HepG2 (cell line): ENCODE results near the gene POLR1E. TPM values are rescaled to one million over a fixed set of nuclear protein-coding genes. Genes with fewer than 3 reads are reported as not detected.

Source experiments
- ATAC-seq: fragments of 200-7000 bp; cut with Tn5 transposase; 3 replicates; pipeline ENCODE4 v1.9.1; 2020; ENCODE audit warnings: mild to moderate bottlenecking, moderate library complexity
- BruUV-seq: library from RNA; stranded (reverse); fragments of 400-500 nt; replicated peaks from 2 replicates; lab custom pipeline; 2021; lab: Mats Ljungman, UMichigan
- CTCF ChIA-PET: fragments of 300-600 bp; formaldehyde crosslinking; extraction: SDS; loops from one replicate; lab custom pipeline; 2021; ENCODE audit warnings: low total read pairs, inconsistent platforms, low intra/inter-chr PET ratio; lab: Yijun Ruan, JAX
- POLR2A ChIA-PET: fragments of 350-600 bp; sonication (Branson Sonifier 250); formaldehyde crosslinking; loops from one replicate; lab custom pipeline; 2020; ENCODE audit warnings: antibody characterized with exemption, inconsistent platforms; lab: Yijun Ruan, JAX
- DNase-seq: peaks from one replicate; pipeline ENCODE4 v3.0.0-alpha.2; 2015; ENCODE audit warnings: low spot score
- FAIRE-seq: peaks from 3 replicates; lab custom pipeline; 2011; peaks lifted over from hg19 to GRCh38; lab: Jason Lieb, UNC
- H2AFZ ChIP-seq: one replicate; pipeline ENCODE4 v1.6.1; 2011; ENCODE audit warnings: low read length, inconsistent platforms
- H3K27ac ChIP-seq: fragments of 300-600 bp; 3 replicates; pipeline ENCODE4 v1.8.0; 2011; ENCODE audit warnings: mixed run types, mild to moderate bottlenecking, mixed read lengths, low read length, inconsistent platforms; ENCODE audit not compliant: insufficient read depth; ENCODE audit errors: extremely low read length
- H3K27me3 ChIP-seq, 2 experiments: fragments of 200-600 bp in 1 of 2; 2 replicates in 1 of 2; 3 replicates in 1 of 2; pipeline versions ENCODE4 v1.6.0 to v1.8.0; 2011; ENCODE audit warnings: low read length in 2 of 2, mild to moderate bottlenecking in 2 of 2, moderate library complexity in 2 of 2, inconsistent platforms in 1 of 2; ENCODE audit not compliant: insufficient read depth in 2 of 2, control insufficient read depth in 1 of 2
- H3K36me3 ChIP-seq, 2 experiments: fragments of 200-600 bp in 1 of 2; replicated peaks in 1 of 2; 2 replicates in 1 of 2; 3 replicates in 1 of 2; pipeline versions ENCODE4 v1.5.1 to v1.8.0; 2011; ENCODE audit warnings: low read length in 2 of 2, inconsistent platforms in 1 of 2; ENCODE audit not compliant: insufficient read depth in 2 of 2, control insufficient read depth in 1 of 2
- H3K4me1 ChIP-seq: 2 replicates; pipeline ENCODE4 v1.5.1; 2012; ENCODE audit warnings: low read length, inconsistent platforms; ENCODE audit not compliant: insufficient read depth
- H3K4me2 ChIP-seq: 2 replicates; pipeline ENCODE4 v1.6.0; 2011; ENCODE audit warnings: low read depth, low read length, inconsistent platforms
- H3K4me3 ChIP-seq, 3 experiments: fragments of 200-600 bp in 1 of 3; sonication (generic), shearing (Covaris generic) in 1 of 3; replicated peaks in 1 of 3; 2 replicates each; pipeline ENCODE4 v1.5.1; 2011 to 2016; ENCODE audit warnings: low read length in 3 of 3, inconsistent platforms in 2 of 3, low read depth in 2 of 3, mild to moderate bottlenecking in 2 of 3, control low read depth in 1 of 3, mixed read lengths in 1 of 3; ENCODE audit not compliant: insufficient read depth in 1 of 3
- H3K79me2 ChIP-seq: one replicate; pipeline ENCODE4 v1.6.1; 2011; ENCODE audit warnings: low read length, inconsistent platforms; ENCODE audit not compliant: insufficient read depth
- H3K9ac ChIP-seq: 2 replicates; pipeline ENCODE4 v1.6.0; 2011; ENCODE audit warnings: mild to moderate bottlenecking, low read depth, low read length, inconsistent platforms; ENCODE audit not compliant: insufficient read depth
- H3K9me3 ChIP-seq: 2 replicates; pipeline ENCODE4 v1.5.1; 2012; ENCODE audit warnings: mild to moderate bottlenecking, low read length
- H4K20me1 ChIP-seq: 2 replicates; pipeline ENCODE4 v1.6.0; 2011; ENCODE audit warnings: inconsistent platforms, mild to moderate bottlenecking, low read length, moderate library complexity; ENCODE audit not compliant: insufficient read depth
- HCFC1 ChIP-seq: fragments of 150-350 bp; IDR thresholded peaks from 2 replicates; pipeline ENCODE4 v1.6.1; 2014; ENCODE audit warnings: low read depth, low read length
- MLLT10 ChIP-seq: sonication (generic); formaldehyde crosslinking; IDR thresholded peaks from 2 replicates; pipeline ENCODE4 v1.4.0; 2020; ENCODE audit warnings: missing genetic modification reagents
- ZNF839 ChIP-seq: sonication (generic); formaldehyde crosslinking; IDR thresholded peaks from 2 replicates; pipeline ENCODE4 v1.4.0; 2020; ENCODE audit warnings: missing genetic modification reagents, mild to moderate bottlenecking, borderline replicate concordance
- WGBS: methylation state at CpG from one replicate; pipeline ENCODE4 v1.1.6; 2017; ENCODE audit warnings: low lambda C conversion rate; 5-methylcytosine and 5-hydroxymethylcytosine counted together
- in situ Hi-C: cut with HindIII; loops from 2 replicates; pipeline ENCODE4 v1.10.0; 2017; ENCODE audit warnings: low pct_unique_long_range_greater_than_20kb; ENCODE audit not compliant: extremely low pct_ligation_motif_present
- intact Hi-C: fragments of 100-400 bp; cut with micrococcal nuclease; formaldehyde crosslinking; loops from one replicate; pipeline ENCODE4 v1.10.0; 2022; ENCODE audit not compliant: unreplicated experiment
- polyA plus RNA-seq, 8 experiments: library from polyadenylated mRNA; depleted of rRNA in 3 of 8; stranded (reverse) in 7 of 8; unstranded in 1 of 8; fragments of >200 nt; fragmentation: Illumina TruSeq in 4 of 8; extraction: Trizol in 4 of 8; gene quantifications; 2 replicates each; pipeline versions ENCODE4 v1.2.1 to v1.2.3, GENCODE V29; 2011 to 2016; ENCODE audit warnings: low read depth in 4 of 8, missing spikeins in 1 of 8, mixed read lengths in 1 of 8; ENCODE audit not compliant: insufficient read depth in 1 of 8
- total RNA-seq, 5 experiments: library from RNA; depleted of rRNA; stranded (reverse); fragments of >200 nt; fragmentation: Illumina TruSeq; extraction: Trizol; gene quantifications; 2 replicates each; pipeline ENCODE4 v1.2.3, GENCODE V29; 2016; ENCODE audit warnings: low read depth in 1 of 5
- TF ChIP-seq, protein P1 (sequence below), 2 experiments: fragments of 450-650 bp in 1 of 2; sonication (generic) in 1 of 2; formaldehyde crosslinking in 1 of 2; IDR thresholded peaks; 2 replicates each; pipeline versions ENCODE4 v1.6.1 to v1.8.0; 2016 to 2022; ENCODE audit warnings: antibody characterized with exemption in 1 of 2, mild to moderate bottlenecking in 1 of 2, missing genetic modification reagents in 1 of 2

The POLR1E gene
- total and polyA plus RNA-seq, 2 of the 13 experiments (the other 11 are each of a cell fraction or from before 2014, with no cell fraction given): 23.0 to 37.8 TPM

DNA sequence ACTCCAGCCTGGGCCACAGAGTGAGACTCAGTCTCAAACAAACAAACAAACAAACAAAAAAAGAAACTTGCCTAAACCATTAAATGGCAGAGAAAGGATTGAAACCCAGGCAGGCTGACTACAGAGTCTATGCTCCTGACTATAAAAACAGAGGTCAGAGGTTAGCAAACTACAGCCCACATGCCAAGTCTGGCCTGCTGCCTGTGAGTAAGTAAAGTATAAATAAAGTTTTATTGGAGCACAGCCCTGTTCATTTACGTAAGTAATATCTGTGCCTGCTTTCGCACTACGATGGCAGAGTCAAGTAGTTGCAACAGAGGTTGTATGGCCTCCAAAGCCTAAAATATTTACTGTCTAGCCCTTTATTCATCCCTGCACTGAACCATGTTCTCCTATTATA is 11.6 kb downstream of the POLR1E start:
- Histone ChIP-seq H3K4me3 (no peak overlapping the region), H3K27me3 (no peaks in the 10 kb centered on the region), H2AFZ (no peak overlapping the region), H3K9ac (no peak overlapping the region), H3K4me2 (no peak overlapping the region), H3K27ac (no peak overlapping the region), H3K79me2 (no peaks in the 10 kb centered on the region), H3K4me1 (peaks cover 30% of the 10 kb centered on the region), H3K9me3 (no peaks in the 10 kb centered on the region), H3K36me3 (peaks cover 26 to 88% of the 10 kb centered on the region in 2 experiments), H4K20me1 (no peaks in the 10 kb centered on the region)
- POLR2A ChIA-PET: no interaction called here
- CTCF ChIA-PET: no interaction called here
- WGBS: 100% methylated on average over 3 of the region's 3 CpGs
- TF ChIP-seq ZNF839 (CRISPR knock-in tag): no peak
- TF ChIP-seq HCFC1: no peak
- TF ChIP-seq MLLT10 (CRISPR knock-in tag): no peak
- TF ChIP-seq, protein P1, sequence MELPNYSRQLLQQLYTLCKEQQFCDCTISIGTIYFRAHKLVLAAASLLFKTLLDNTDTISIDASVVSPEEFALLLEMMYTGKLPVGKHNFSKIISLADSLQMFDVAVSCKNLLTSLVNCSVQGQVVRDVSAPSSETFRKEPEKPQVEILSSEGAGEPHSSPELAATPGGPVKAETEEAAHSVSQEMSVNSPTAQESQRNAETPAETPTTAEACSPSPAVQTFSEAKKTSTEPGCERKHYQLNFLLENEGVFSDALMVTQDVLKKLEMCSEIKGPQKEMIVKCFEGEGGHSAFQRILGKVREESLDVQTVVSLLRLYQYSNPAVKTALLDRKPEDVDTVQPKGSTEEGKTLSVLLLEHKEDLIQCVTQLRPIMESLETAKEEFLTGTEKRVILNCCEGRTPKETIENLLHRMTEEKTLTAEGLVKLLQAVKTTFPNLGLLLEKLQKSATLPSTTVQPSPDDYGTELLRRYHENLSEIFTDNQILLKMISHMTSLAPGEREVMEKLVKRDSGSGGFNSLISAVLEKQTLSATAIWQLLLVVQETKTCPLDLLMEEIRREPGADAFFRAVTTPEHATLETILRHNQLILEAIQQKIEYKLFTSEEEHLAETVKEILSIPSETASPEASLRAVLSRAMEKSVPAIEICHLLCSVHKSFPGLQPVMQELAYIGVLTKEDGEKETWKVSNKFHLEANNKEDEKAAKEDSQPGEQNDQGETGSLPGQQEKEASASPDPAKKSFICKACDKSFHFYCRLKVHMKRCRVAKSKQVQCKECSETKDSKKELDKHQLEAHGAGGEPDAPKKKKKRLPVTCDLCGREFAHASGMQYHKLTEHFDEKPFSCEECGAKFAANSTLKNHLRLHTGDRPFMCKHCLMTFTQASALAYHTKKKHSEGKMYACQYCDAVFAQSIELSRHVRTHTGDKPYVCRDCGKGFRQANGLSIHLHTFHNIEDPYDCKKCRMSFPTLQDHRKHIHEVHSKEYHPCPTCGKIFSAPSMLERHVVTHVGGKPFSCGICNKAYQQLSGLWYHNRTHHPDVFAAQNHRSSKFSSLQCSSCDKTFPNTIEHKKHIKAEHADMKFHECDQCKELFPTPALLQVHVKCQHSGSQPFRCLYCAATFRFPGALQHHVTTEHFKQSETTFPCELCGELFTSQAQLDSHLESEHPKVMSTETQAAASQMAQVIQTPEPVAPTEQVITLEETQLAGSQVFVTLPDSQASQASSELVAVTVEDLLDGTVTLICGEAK (IDR thresholded peaks at IDR 0.05): peak; percentile 47; the same call in 1 of the 2 replicates
- TF ChIP-seq, protein P1 (CRISPR knock-in tag; IDR thresholded peaks at IDR 0.05): peak; percentile 95
- FAIRE-seq (no peak), ATAC-seq (no peak), DNase-seq (no peak)
- intact Hi-C loops (no loop called here), in situ Hi-C loops (loop anchor here (25.0 kb wide), 3 partner anchors 240 to 865 kb away; partner anchors contain the start of gene SLC25A51)
- no TSS peak for BruUV-seq
